GM21360 (cell line): ENCODE measurements around the gene EPN2.

Source experiments
- ATAC-seq: cut with Tn5 transposase; IDR thresholded peaks from one replicate; pipeline ENCODE4 v1.9.1; 2021; ENCODE audit warnings: mild to moderate bottlenecking, moderate library complexity; ENCODE audit not compliant: unreplicated experiment

The EPN2 gene

DNA sequence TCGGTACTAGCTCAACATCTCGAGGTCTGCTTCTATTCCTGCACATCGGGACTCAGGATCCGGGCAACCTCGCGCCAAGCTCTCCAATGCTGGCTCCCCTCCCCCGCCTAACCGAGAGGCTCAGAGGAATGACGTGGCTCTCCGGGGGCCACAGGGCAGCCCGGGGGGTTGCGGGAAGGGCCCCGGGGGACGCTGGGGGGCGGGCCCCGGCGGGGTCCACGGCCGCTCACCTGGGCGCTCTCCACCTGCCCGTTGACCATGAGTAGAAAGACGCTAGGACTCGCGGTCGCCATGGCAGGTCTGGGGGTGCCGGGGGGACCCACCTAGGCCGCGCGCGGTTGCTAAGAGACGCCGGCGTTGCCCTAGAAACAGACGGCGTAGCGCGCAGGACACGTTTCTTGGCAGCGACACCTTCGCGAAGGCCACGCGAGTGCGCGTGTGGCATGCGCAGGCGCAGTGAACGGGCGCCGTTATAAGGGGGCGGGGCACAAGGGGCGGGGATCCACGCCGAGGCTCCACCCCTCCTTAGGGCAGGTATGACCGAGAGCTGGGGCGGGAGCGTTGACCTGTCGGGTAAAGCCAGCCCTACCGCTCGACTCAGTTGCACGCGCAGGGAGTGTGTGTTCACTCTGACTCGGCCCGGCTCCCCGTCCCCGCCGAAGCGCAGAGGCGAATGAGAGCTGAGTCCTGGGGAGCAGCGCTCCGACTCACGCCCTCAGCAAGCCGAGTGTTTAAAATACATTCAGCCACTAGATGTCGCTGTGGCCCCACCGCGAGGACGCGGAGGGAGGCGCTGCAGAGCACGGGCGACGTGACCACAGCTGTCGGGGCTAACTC lies 125.3 kb downstream of the EPN2 start, which contains the start of gene B9D1:
Gene B9D1, minus strand, starts transcription at position 447 of the 837 bp plus-strand sequence. Its CDS starts 154 bp downstream, at position 293.
- peak; percentile 77 for ATAC-seq

DNA sequence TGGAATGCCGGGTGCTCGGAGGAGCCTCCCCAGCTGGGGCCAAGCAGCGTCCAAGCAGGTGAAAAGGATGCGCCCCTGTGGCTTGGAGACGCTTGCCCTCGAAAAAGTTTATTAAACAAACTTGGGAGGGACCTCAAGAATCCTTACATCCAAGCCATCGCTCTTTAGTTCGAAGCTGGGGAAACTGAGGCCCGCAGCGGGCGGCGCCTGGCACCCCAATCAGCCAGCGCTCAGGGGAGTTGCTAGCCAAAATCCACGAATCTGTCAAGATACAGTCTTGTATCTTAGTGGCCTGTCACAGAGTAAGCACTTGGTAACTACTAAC lies 125.9 kb downstream of the EPN2 start:
- no peak for ATAC-seq

DNA sequence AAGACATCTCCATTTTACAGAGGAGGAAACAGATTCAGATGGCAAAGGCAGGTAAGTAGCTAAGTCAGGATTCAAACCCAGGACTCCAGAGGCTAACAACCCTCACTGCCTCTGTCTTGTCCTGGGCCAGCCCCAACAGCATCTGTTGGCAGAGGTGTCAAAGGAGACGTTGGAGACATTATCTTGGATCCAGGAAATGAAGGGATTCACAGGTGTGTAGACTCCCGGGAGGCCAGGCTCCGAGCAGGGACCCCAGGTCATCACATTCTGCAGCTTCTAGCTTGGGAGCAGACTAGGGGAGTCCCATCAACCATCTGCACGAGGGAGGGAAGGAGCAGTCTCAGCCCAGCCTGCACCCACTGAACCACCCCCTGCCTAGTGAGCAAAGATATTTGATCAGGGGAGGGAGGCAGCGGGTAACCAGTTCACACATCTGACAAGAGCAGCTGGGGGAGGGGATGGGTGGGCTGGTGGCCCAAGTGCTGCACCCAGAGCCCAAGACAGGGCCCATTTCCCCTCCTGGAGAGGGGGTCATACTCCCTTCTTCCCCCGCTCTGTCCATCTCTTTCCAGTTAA lies 126.4 kb downstream of the EPN2 start:
- ATAC-seq, result no peak

DNA sequence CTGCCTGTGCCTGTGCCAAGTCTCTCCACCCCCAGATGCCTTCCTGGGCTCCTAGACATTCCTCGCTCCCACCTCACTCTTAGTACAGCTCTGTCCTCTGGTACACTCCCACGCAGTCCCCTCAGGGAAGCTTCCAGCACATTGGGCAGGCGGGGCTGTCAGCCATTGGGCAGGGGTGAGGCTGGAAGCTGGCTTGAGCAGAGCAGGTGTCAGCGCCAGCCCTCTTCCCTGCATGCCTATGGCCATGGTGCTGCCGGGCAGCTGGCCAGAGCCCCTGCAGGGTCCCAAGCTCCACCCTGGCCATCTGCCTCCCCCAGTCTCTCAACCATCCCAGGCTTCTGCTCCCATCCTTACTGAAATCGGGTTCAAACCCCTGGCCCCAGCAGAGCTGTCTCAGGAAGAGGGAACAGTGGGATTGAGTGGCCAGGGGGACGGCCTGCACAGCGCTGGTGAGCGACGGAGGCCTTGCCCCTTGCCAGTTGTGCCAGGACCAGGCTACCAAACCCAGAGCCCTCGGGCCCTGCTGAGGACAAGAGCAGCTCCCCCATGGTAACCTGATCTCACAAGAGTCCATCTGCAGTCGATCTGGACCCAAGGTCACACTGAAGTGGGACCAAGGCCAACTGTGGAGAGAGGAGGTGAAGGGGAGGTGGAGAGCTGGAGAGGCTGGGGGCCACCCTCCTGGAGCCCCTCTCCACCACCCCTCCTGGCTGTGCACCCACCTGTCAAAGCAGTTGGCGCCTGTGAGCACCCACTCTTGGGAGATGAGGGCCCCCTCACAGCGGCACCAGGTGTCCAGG lies 127.7 kb downstream of the EPN2 start:
- ATAC-seq, result no peak

DNA sequence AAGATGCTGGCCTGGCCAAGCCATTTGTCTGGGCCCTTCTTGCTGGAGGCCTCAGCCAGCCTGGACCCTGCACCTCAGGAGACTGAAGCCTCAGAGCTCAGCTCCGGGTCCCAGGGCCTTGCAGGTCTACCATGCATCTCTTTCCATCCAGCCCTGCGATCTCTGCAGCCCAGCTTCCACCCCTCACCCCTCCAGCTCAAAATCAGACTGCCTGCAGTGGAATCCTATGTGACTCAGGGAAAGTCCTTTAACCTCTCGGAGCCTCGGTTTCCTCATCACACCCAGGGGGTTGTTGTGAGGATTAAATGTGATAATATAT lies 128.3 kb downstream of the EPN2 start:
- no peak for ATAC-seq

DNA sequence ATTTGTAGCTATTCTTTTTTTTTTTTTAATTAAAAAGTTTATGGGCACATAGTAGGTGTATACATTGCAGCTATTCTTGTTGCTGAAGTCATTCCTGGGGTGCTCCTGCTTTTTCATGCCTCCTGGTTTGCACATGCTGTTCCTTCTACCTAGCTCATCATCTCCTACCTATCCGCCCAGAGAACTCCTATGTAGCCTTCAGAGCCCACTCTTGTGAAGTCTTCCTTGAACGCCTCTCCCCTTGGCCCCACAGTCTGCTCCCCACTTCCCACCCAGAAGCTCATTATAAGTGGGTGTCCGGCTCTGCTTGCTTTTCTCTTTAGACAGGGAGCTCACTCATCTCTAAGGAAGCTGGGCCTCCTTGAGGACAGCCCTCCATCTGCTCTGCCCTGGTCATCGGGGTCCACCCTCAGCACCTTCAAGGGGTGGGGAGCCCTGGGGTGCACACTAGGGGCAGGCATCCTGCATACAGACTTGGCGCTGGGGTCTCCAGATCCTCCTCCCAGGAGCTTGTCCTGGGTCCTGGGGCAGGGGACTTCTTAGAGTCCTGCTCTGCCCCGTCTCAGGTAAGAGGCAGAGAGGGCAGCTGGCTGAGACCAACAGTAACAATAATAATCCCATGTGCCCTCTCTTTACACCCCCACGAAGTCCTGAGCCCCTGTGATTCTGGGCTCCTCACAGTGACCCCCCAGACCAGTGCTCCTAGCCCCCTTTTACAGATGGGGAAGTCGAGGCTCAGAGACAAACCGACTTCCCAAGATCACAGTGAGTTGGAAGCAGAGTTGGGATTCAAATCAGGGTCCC lies 128.9 kb downstream of the EPN2 start:
- ATAC-seq, result no peak

DNA sequence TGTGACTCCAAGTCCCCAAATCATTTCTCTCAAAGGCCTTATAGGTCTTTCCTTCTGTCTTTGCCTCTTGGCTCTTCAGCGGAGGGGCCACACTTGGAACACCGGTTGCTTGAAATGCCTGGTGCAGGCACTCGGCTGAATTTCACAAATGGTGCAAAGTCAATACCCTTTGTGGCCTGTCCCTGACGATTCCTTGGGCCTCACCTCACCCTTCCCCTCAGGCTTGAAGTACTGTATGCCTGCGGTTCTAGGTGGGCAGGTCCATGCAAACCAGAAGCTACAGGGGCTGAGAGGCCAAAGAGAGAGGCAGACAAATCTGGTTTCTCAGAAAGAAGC lies 129.4 kb downstream of the EPN2 start:
- ATAC-seq, result no peak

DNA sequence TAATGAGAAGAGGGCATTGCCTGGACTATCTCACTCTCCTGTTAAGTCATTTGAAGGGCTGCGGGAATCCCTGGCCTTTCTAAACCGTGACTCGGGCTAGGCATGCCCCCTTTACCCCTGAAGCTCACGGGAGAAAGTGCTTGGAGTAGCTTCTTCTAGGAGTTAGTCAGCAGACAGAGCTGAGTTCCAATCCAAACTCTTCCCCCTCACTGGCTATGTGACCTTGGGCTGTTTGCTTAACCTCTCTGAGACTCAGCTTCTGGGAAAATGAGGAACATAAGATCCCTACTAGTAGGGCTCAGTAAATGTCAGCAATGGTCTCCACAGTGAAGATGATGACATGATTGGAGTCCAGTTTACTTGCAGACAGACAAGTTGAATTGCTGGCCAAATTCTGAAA lies 131.1 kb downstream of the EPN2 start:
- ATAC-seq, result no peak

DNA sequence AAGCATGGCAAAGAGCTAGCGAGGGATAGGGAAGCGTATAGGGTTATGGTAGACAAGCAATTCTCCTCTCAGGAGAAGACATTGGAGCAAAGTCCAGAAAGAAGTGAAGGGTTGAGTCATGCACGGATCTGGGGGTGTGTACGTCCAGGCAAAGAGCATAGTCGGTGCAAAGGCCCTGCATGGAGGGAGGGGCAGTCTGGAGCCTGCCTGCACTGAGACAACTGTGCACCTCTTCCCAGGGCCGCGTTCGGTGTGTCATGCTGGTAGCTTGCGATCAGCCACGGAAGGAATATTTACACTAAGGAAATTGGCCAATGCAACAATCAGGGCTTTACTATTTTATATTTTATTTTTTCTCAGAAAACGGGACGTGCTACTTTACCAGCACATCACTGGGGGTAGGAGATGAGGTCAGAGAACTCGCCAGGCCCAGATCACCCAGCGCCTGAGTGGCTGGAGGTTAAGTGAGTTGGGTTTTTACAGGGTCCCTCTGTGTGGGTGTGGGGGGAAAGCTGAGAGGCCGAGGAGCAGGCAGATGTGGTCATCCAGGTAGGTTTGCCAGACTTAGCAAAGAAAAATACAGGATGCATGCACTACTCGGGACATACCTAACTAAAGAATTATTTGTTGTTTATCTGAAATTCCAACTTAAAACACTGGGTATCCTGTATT lies 132.1 kb downstream of the EPN2 start:
- no peak for ATAC-seq

DNA sequence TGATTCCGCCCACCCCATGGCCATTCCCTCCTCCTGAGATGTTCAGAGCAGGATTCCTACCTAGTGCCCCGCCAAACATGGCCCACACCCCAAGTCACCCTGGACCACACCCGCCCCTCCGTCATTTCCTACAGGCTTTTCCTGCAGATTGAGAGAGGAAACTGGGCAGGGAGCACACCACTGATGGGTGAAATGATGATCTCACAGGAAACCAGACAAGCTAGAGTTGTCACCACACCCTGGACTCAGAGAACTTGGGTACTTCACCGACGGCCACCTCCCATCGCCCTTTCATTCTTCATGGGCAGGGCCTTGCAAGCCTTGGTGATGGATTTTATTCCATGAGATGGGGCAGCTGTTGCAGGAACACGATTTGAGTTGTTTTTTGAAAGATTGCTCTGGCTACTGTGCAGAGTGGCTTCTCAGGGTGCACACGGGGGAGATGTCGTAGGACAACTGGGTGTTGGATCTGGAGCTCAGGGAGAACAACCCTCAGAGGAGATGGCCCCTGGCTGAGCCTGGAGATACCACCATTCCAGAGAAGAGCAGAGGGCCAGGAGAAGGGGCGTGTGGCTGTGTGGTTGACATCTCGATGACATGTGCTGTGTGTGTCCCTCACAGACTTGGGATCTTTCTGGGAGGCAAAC lies 132.8 kb downstream of the EPN2 start:
- no peak for ATAC-seq

DNA sequence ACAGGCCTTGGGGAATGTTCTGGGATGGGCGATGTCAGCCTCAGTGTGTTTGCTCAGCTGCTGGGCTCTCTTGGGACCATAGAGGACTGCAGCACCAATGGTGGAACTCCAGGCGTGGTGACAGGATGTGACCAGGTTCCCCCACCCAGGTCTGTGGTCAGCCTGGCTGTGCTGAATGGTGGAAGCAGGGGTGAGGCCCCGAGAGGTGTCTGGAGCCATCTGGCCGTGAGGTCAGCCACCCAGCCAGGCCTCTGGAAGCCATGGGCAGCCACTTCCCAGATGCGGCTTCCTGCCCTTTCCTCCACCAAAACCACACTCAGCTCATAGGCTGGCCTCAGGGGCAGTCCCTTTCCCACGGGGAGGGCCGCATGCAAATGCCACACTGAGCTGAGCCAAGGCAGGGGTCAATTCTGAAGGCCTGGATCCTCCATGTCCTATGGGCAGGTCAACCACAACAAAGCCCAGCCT lies 133.4 kb downstream of the EPN2 start:
- no peak for ATAC-seq

DNA sequence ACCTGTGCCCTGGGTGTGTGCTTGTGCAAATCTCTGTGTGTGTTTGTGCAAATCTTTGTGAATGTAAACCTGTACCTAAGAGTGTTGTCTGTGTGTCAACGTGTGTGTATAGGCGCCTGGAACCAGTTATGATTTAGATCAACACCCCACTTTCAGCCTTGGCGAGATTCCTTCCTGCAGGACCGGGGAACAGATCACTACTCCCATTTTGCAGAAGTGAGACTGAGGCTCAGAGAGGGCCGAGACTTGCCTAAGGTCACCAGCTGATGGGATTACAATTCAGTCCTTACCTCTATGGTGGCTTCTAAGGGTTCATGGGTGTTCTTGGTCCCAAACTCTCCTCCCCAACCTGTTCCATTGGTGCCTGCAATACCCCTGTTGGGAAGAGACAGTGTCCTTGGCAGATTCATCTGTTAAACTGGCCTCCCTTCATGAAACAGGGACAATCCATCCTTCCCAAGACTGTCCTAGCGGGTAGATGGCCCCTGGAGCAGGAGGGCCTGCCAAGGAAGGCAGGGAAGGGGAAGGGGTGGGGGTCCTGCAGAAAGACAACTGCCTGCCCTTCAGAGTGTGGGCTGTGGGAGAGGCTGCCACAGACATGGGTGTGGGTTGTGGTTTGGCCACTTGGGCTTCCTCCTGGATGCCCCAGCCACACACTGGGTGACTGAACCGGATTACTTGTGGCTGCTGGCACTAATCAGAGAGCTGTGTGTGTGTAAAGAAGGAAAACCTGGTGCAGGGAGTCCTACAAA lies 134.3 kb downstream of the EPN2 start:
- ATAC-seq, result no peak

DNA sequence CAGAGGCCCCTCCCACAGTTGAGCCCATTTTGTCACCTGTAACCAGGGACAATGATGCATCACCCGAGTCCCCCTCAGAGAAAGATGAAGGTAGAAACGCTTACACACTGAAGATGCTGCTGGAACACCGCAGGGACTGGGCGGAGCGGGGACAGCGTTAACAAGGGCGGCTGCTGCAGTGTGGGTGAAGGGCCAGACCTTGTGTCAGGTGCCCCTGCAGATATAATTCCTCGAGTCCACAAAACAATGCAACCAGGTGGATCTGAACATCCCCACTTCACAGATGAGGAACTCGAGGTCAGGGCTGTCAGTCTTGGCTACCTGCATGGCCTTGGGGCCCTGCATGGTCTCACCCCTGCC lies 134.8 kb downstream of the EPN2 start:
- ATAC-seq, result no peak

DNA sequence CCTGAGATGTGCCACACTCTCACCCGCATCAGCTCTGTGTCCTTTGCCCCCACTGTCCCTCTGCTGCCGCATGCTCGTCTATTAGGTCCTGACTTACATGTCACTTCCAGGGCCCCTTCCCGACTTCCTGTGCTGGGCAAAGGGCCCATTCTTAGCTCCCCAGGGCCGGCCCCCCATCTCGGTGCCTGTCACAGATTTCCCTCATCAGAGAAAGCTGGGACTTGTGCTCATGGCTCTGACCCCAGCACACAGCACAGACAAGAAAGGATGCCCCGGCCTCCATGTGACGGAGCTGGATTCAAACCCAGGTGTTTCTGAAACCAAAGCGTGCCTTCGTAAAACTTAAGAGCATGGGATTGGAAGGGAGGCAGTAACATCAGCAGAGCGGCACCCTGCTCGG lies 135.3 kb downstream of the EPN2 start:
- no peak for ATAC-seq

DNA sequence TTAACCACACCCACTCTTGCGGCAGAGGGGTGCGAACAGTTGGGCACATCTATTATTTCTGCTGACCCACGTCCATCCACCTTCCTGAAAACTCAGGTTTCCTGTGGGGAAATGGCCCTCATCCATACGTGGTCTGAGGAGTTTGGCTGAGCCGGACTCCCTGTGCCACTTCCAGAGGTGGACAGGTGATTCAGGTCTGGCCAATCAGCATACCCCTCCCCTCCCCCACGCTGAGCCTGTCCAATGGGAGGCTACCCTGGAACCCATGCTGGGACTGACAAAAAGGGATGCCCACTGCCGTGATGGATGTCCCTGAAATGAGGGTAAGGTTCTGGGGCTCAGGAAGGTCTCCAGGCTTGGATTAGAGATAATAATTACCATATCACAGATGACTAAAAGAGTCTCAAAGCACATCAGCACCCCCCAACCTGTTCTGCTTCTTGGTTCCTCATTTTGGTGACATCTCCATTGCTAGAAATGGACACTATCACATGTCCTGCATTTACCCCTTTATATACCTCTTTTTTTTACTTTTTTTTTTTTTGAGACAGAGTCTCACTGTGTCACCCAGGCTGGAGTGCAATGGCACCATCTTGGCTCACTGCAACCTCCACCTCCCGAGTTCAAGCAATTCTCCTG lies 135.8 kb downstream of the EPN2 start:
- no peak for ATAC-seq

DNA sequence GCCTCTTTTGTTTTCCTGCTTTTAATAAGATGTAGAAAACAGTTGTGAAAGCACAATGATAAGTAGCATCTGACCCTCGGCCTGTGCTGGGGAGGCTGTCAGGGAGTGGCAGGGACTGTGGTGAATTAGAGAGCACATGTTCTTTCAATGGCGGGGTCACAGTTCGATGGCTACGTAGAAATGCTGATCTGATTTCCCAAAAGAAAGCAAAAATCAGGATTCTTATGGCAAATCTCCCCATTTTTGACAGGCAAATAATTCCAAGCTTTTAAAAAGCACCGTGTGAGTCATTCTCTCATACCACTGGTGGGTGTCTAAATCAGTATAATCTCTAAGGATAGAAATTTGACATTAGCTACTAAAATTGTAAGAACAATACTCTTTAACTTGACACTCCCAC lies 137.0 kb downstream of the EPN2 start:
- ATAC-seq, result no peak

DNA sequence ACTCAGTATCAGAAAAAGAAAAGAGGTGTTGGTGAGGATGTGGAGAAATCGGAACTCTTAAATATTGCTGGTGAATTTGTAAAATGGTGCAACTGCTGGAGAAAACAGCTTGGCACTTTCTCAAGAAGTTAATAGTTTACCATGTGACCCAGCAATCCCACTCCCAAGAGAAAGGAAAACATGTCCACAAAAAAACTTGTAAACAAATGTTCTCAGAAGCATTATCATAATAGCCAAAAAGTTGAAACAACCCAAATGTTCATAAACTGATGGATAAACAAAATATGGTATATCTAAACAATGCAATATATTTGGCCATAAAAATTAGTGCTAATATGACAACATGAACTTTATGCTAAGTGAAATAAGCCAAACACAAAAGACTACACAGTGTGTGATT lies 138.6 kb downstream of the EPN2 start:
- no peak for ATAC-seq

DNA sequence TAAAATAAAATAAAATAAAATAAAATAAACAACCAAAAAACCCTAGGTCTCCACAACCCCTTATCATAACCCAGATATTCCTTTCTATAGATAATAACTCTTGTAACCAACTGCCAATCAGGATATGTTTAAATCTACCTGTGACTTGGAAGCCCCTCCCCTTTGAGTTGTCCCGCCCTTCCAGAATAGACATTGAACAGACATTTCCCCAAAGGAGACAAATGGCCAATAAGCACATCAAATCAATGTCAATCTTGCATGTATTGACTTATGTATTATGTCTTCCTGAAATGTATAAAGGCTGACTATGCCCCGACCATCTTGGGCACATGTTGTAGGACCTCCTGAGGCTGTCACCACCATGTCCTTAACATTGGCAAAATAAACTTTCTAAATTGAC lies 139.6 kb downstream of the EPN2 start:
- no peak for ATAC-seq
